Fibroblast of skin of right quadriceps (primary cell): ENCODE results near the gene WFS1.
A peak's percentile ranks its signal among the peaks of the same experiment; 100 is the strongest.

Source experiments
- DNase-seq: peaks from one replicate; pipeline ENCODE4 v3.0.0-alpha.2; 2013

WFS1 gene

GRCh38 chr4:6341696-6342095, 72.0 kb downstream of the WFS1 start:
- no peak for DNase-seq

DNA sequence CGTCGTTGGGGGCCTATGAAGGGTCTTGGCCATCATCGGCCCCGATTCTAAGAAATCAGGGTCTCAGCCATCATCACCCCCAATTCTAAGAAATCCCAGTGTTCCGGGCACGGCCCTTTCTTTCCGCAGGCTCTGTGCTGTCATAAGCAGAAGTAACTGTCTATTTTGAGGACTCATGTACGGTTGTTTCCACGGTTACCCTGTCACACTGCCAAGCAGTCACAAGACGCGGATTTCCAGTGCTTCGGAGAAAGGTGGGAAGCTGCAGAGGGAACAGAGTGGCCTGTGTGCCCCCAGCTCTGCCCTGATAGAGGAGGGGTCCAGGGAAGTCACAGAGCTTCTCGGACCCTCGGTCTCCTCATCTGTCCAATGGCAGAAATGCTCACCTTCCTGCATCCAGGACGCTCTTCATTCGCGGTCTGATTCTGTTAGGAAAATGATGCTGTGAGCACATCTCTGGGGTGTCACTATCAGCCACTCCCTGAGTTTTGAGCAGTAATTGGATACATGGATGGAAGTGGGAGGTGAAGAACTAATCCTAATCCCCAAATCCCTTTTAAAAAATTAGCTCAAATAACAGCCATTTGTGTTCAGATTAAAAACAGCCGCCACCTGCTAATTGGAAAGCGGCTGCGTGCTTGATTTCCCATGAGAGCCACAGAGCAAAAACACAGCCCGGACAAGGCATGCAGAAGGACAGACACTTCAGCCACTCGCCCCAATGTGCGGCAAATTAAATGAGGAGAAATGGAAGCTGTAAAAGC, 73.1 kb downstream of the WFS1 start:
- DNase-seq, result no peak

DNA sequence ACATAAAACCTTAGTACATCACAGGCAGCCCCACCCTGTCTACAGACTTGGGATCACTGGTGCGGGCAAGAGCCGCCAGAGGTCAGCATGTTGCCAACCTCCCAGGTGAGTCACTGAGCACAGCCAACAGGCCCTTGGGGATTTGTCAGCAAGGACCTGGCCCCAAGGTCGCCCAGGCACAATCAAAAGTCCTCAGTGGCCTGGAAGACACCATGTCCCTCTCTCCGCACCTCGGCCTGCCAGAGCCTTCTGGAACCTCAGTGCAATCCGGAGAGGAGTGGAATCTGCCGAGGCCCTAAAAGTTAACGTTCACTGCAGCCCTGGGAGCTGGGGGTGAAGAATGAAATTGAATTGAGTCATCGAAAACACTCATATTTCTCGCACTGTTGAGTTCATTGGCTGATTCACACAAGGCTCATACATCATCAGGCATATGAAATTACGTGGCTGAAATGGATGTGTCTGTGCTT, 74.3 kb downstream of the WFS1 start:
- DNase-seq, result peak; percentile 70

DNA sequence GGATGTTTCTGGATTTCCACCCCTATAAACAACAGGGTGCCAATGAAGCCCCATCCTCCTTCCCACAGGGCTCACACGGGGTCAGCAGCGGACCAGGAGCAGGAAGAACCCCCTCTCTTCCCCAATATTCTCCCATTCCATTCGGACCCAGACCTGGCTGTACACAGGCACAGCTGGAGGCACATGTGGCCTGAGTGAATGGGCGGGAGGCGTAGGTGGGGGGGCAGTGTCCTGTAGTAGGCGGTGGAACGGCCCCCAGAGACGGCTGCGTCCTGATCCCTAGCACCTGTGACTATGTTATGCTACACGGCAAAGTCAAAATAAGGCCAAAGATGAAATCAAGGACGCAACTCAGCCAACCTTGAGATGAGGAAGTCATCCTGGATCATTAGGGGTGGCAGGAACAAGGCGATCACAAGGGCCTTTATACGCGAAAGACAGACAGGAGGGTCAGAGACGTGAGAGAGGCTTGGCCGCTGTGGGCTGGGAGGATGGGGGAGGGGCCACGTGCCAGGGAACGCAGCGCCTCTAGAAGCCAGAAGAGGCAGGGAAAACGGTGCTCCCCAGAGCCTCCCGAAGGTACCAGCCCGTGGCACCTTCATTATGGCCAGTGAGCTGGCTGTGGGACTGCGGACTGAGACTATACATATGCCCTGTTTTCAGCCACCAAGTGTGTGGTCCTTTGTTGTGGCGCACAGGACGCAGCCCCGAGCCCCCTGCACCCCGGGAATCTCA, 75.6 kb downstream of the WFS1 start:
- no peak for DNase-seq

- DNase-seq, result no peak
Measured at GRCh38 chr4:6345866-6346265, 76.2 kb downstream of the WFS1 start.

DNA sequence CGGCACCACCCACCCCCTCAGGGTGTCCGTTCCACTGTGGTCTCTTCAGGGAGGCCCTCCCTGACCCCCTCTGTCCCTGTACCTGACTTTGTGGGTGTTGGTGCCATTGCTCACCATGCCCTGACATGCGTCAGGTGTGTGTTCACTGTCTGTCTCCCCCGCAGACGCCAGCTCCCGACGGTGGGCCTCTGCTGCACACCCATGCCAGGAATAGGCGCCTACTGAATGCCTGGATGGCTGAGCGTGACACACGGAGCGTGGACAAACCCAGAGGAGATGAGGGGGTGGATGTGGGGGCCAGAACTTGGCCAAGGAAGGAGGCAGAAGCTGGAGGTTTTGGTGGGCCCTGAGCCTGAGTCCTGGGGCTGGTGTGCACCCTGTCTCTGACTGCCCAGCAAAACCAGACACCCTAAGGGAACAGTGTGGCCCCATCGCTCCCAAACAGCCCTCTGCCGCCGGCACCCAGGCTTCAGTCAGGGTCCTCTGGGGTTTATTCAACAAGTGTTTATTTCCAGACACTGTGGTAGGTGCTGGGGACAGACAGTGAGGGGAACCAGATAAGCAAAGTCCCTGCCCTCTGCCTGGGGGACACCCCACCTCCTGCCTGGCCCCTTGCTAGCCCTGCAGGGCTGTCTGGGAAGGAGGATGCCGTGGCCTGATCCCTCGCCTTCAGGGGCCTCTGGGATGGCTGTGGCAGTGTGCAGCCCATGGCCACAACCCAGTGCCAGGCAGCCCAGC, 76.9 kb downstream of the WFS1 start:
- no peak for DNase-seq

GRCh38 chr4:6347511-6348045, 77.9 kb downstream of the WFS1 start:
- DNase-seq, result no peak

DNA sequence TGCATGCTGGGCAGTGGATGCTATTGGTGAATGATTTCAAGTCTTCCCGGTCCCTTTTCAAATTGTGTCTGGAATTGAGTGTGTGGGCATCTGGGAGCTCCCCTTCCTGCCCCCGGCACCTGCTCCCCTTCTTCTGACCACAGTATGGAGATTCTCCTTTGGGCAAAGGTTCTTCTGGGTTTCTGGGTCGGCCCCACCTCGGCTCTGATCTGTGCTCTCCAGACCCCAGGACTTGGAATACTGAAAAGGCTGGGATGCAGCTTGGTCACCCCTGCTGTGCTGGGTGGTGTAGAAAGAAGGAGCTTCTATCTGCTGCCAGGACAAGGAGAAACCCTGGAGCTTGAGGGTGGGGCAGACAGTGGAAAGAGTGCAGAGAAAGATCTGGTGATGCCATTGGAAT, 78.8 kb downstream of the WFS1 start:
- DNase-seq, result no peak

DNA sequence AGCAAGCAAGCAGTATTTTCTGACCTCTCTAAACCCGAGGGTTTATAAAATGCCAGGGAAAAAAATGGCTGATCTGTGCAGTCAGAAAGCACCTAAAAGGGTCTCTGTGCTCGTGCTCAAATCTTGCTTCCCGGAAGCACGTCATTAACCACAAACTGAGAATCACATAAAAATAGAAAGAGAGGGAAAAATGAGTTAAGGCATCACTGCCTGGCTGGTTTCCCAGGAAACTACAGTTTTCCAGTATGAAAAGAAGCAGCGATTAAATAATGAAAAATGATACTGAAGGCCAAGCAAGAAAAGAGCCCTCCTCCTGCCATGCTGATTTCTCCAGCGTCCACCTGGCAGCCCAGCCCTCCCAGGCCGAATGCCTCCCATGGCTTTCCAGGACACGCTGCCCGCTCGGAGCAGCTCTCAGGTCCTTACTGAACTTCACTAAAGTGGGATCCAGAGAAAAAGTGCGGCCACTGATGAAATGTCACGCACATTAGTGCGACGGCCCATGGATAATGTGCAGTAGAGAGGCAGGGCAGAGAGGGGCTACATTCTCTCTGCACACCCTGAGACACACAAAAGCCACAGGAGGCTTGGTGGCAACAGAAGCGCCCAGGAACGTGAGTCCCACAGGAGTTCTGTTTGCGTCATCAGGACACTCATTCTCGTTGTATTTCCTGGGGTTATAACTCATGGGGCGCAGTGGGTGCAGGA, 80.4 kb downstream of the WFS1 start:
- no peak for DNase-seq

- DNase-seq, result no peak
Measured at GRCh38 chr4:6350646-6351045, 81.0 kb downstream of the WFS1 start.

GRCh38 chr4:6351246-6352000, 81.8 kb downstream of the WFS1 start:
- DNase-seq, result no peak

DNA sequence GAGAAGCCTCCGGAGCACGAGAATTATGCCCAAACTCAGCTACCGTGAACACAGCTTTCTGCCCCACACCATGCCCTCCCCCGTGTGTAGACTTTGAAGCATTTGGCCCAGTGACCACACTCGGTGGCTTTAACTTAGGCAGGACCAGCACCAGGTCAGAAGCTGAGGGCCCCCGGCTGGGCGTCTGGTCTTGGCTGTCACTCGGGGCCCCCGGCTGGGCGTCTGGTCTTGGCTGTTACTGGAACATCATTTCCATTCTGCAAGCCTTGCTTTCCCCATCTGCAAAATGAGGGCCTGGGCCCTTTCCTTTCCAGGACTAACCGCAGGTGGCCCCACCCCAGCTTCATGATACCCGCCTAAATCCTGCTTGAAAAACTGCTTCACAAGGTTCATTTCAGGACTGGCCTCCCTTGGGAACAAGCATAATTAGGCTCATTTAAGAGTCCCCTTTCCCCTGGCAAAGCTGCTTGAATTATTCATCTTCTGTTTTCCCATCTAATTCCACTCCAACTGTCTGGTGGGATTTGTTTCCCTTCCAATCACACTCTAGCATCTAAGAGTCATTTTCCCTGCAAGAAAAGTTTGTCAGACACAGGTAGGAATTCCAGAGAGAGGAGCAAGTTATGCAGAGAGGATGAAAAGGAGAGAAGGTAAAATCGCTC, 82.5 kb downstream of the WFS1 start:
- DNase-seq, result no peak
